ENCODE measurements around the gene NCOA7. TPM values are rescaled to one million over a fixed set of nuclear protein-coding genes. Genes with fewer than 3 reads are reported as not detected.

Gene NCOA7
- total RNA-seq, 4 donors from 2014 or later: 9.0 to 36.2 (median 21.8) TPM

DNA sequence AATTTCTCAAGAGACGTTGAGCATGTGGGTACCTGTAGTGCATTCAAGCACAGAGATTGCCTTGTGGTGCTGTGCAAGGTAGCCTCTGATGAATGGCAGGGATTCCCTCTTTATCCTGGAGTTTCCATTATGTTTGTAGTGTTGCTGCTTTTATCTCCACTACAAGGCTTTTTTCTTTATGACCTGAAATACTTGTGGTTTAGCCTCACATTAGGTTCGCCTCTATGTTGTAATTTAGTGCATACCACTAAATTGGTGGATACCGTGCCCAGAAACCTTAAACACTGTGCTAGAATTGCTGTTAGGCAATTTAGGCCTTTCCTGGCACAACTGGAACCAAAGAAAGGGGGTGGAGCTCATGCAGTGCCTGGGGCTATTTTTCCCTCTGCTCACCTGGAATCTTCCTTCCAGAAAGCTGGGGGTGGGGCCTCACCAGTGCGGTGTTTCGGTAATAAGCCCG, 76.8 kb downstream of the NCOA7 start:
- Histone ChIP-seq H3K27me3 (no peaks in the 10 kb centered on the region), H3K36me3 (no peaks in the 10 kb centered on the region), H3K9me3 (no peaks in the 10 kb centered on the region), H3K27ac (no peak overlapping the region), H3K4me3 (replicated peaks in 1 of 3) (no peak overlapping the region), H3K4me1 (peaks cover 4% of the 10 kb centered on the region in 2 donors)
- intact Hi-C loops (cut with DNase I): no loop called here
- 84 to 86% methylated on average over 6 of the region's 6 CpGs for WGBS, 2 donors
- TF ChIP-seq, protein P1, sequence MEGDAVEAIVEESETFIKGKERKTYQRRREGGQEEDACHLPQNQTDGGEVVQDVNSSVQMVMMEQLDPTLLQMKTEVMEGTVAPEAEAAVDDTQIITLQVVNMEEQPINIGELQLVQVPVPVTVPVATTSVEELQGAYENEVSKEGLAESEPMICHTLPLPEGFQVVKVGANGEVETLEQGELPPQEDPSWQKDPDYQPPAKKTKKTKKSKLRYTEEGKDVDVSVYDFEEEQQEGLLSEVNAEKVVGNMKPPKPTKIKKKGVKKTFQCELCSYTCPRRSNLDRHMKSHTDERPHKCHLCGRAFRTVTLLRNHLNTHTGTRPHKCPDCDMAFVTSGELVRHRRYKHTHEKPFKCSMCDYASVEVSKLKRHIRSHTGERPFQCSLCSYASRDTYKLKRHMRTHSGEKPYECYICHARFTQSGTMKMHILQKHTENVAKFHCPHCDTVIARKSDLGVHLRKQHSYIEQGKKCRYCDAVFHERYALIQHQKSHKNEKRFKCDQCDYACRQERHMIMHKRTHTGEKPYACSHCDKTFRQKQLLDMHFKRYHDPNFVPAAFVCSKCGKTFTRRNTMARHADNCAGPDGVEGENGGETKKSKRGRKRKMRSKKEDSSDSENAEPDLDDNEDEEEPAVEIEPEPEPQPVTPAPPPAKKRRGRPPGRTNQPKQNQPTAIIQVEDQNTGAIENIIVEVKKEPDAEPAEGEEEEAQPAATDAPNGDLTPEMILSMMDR (IDR thresholded peaks at IDR 0.05): no peak
- TF ChIP-seq POLR2A (IDR thresholded peaks at IDR 0.05): no peak
- DNase-seq: no peak

DNA sequence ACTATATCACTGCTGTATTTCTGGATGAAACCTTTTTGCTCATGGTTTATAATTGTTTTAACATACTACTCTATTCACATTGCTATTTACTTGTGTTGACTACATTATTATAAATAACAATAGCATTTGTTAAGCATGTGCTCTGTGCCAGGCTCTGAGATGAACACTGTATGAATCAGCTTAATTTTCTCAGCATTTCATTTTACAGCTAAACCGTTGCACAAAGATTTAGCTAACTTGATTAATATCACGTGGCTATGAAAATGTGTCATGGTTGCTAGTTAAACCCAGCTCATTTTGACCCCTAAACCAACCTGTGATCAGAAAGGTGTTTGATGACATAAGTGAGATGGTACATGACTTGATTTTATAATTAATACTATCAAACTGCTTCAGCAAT, 77.5 kb downstream of the NCOA7 start:
- no peak overlapping the region for H3K27ac ChIP-seq
- H3K4me1 ChIP-seq: peaks cover 0 to 6% of the 10 kb centered on the region in 2 donors
- WGBS, 2 donors: 92 to 93% methylated on average over 2 of the region's 2 CpGs
- no peaks in the 10 kb centered on the region for H3K9me3 ChIP-seq
- DNase-seq: no peak
- intact Hi-C loops (cut with DNase I): no loop called here
- no peak for TF ChIP-seq POLR2A (IDR thresholded peaks at IDR 0.05)
- TF ChIP-seq, protein P1 (IDR thresholded peaks at IDR 0.05): no peak
- no peaks in the 10 kb centered on the region for H3K27me3 ChIP-seq
- no peaks in the 10 kb centered on the region for H3K36me3 ChIP-seq
- H3K4me3 ChIP-seq (replicated peaks in 1 of 3): no peak overlapping the region

DNA sequence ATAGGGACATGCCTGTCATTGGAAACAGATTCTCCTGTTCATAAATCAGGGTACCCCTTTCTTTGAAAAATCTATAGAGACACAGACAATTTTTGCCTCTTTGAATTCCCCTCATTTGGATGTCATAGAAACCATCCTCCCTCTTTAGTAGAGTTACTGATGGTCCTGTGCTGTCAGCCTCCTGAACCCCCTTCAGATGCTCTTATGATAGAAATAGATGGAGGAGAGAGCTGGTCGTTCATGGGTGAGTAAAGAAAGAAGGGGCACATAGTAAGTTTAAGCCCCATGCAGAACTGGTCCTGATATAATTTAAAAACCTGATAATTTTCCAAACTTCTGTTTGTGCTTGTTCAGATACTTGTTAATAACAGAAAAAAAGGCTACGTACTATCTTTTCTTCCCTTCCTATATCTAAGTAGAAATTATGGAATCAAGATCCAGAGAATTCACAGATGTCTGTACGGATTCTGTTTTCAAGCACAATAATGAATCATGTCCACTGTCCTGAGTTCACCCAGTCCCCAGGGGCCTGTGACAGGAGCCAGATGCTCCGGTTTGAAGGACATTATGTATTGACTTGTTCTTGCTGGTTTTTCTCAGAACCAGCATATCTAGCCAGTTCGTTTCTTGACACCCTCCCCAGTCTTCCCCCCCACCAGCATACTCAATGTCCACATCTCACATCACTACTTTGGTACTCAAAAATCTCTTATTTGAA, 78.1 kb downstream of the NCOA7 start:
- Histone ChIP-seq H3K27ac (peak overlapping the region in 1 of 3 donors; percentile 32), H3K36me3 (no peaks in the 10 kb centered on the region), H3K27me3 (no peaks in the 10 kb centered on the region), H3K9me3 (no peaks in the 10 kb centered on the region), H3K4me1 (peaks cover 0 to 6% of the 10 kb centered on the region in 2 donors), H3K4me3 (replicated peaks in 1 of 3) (no peak overlapping the region)
- 64 to 68% methylated on average over 5 of the region's 5 CpGs for WGBS, 2 donors
- no peak for DNase-seq
- intact Hi-C loops (cut with DNase I): no loop called here
- TF ChIP-seq POLR2A (IDR thresholded peaks at IDR 0.05): no peak
- TF ChIP-seq, protein P1 (IDR thresholded peaks at IDR 0.05): no peak

DNA sequence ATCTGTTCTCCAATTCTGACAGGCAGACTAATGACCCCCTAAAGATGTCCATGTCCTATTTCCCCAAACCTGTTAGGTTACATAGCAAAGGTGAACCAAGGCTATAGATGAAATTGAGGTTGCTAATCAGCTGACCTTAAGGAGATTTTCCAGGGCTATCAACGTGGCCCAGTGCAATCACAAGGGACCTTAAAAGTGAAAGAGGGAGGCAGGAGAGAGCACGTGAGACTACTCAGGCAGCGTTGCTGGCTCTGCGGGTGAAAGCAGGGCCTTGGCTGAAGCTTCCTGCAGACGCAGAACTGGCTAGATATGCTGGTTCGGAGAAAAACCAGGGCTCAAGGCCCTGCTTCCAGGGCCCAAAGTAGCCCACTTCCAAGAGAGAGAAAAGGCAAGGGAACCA, 78.7 kb downstream of the NCOA7 start:
- peaks cover 0 to 6% of the 10 kb centered on the region in 2 donors for H3K4me1 ChIP-seq
- WGBS, 2 donors: 74 to 83% methylated on average over 6 of the region's 6 CpGs
- intact Hi-C loops (cut with DNase I): no loop called here
- no peaks in the 10 kb centered on the region for H3K27me3 ChIP-seq
- H3K9me3 ChIP-seq: no peaks in the 10 kb centered on the region
- DNase-seq: no peak
- H3K27ac ChIP-seq: peak overlapping the region in 1 of 3 donors; percentile 32
- H3K4me3 ChIP-seq (replicated peaks in 1 of 3): no peak overlapping the region
- H3K36me3 ChIP-seq: no peaks in the 10 kb centered on the region
- TF ChIP-seq, protein P1 (IDR thresholded peaks at IDR 0.05): no peak
- TF ChIP-seq POLR2A (IDR thresholded peaks at IDR 0.05): no peak

DNA sequence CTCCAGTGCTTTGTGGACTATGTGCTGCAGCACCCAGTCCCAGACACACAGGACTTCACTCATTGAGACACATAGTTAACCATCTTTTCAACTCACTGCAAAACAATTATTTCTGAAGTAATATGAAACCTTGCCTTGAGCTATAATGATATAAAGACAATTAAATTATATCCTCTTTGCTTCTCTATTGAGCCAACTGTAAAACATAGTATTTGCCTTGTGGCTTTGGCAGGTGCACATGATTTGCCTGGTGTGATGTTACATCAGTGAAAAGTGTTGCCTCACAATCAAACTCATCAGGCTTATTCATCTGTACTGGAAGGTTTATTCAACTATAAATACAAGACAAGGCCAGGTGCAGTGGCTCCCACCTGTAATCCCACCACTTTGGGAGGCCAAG, 80.6 kb downstream of the NCOA7 start:
- Histone ChIP-seq H3K4me3 (replicated peaks in 1 of 3) (no peak overlapping the region), H3K27ac (no peak overlapping the region), H3K4me1 (peaks cover 0 to 6% of the 10 kb centered on the region in 2 donors), H3K36me3 (no peaks in the 10 kb centered on the region), H3K9me3 (no peaks in the 10 kb centered on the region), H3K27me3 (no peaks in the 10 kb centered on the region)
- intact Hi-C loops (cut with DNase I): no loop called here
- no peak for TF ChIP-seq POLR2A (IDR thresholded peaks at IDR 0.05)
- TF ChIP-seq, protein P1 (IDR thresholded peaks at IDR 0.05): no peak
- DNase-seq: no peak

All from thyroid gland (tissue), 4 donors.